GM08714 (cell line): Measurements from ENCODE around the gene STARD13.

Source experiments
- H3K4me3 ChIP-seq: fragments of 200-500 bp; sonication (Bioruptor generic); 2 replicates; pipeline ENCODE4 v1.5.1; 2014; ENCODE audit warnings: mild to moderate bottlenecking, low read length, inconsistent platforms
- ZNF274 ChIP-seq: IDR thresholded peaks from 2 replicates; pipeline ENCODE4 v1.6.1; 2012; ENCODE audit warnings: mild to moderate bottlenecking, low read depth, low read length

The STARD13 gene

DNA sequence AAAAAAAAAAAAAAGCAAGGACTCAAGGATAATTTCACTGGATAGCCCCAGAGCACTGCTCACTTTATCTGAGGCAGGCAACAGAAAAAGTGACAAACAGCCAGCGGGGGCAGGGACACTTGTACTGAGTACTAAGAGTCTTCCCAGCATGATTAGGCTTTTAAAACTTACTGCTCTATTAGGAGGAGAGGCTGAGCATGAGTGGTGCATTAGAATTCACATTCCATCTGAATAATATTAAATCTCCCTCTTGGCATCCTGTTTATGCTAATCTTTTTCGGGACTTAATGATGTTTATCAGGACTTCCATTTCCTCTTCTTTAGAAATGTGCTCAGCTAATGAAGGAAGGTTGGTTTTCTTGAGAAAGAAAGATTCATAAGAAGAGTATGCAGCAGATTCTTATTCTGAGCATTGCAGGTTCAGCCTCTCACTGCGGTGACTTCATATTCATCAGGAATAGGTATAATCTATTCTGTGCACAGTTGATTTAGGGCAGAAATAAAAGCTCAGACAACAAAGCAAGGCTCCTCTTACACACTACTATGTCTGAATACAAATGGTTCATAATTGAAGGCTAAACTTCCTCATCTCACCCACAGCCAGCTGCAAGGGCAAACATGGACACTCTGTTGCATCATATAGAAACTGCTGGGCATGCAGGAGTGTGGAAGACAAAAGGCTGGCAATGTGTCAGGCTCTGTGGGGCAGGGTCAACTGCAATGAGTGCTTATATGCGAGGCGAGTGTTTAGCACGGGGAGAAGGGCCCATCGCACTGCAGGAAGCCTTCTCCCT, 162.3 kb downstream of the STARD13 start:
- no peak for TF ChIP-seq ZNF274

GRCh38 chr13:33119856-33120543, 165.6 kb downstream of the STARD13 start:
- H3K4me3 ChIP-seq: no peak overlapping the region
- no peak for TF ChIP-seq ZNF274

More for the DNA sequence above, 162.3 kb downstream of the STARD13 start:
- H3K4me3 ChIP-seq: no peak overlapping the region

- TF ChIP-seq ZNF274: no peak
- no peak overlapping the region for H3K4me3 ChIP-seq
Observed at GRCh38 chr13:33119022-33119781, 166.4 kb downstream of the STARD13 start.

DNA sequence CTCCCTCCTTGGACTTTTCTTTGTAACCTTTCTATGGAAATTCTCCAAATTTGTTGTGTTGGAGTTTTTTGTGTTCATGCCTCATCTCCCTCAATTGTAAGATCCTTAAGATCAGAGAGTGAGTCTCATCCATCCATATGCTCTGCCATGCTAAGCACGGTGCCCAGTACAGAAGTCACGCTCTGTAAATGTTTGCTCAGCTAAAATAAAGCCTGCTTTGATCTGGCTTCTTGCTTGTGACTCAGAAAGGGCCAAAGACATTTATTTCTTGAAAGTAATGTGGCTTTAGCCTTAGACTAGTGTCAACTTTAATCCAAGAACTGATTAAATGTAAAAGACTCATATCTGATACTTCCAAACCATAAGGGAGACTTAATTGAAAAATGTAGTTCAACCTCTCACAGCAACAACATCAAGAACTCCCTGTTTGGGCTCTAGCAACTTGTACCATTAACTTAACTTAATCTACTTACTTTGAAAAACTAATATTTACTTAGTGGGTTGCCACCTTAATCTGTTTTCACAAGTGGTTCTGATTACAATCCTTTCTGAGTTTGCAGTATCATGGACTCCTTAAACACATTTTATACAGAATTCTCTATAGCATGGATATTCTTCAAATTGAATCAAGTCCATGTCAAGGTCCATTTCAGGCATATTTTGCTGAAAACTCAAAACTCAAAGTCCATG, 169.1 kb downstream of the STARD13 start:
- H3K4me3 ChIP-seq: no peak overlapping the region
- TF ChIP-seq ZNF274: no peak

GRCh38 chr13:33115274-33115673, 170.3 kb downstream of the STARD13 start:
- H3K4me3 ChIP-seq: no peak overlapping the region
- no peak for TF ChIP-seq ZNF274

DNA sequence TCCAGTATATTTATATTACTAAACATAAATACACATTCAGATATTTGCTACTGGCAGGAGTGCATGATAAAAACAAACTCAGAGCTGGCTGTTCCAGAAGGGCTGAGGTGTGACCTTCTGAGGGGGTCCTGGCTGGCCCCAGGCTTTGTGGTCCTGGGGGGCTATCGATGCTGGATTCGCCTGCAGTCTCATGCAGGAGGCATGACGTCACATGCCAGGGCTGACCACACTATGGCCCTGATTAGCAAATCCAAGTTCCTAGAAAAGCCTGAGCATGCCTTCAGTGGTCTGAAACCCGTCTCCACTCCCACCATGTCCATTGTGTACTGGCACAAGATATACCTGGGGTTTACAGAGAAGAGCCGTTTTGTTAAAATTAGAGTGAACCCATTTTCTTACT, 171.4 kb downstream of the STARD13 start:
- H3K4me3 ChIP-seq: no peak overlapping the region
- TF ChIP-seq ZNF274: no peak

DNA sequence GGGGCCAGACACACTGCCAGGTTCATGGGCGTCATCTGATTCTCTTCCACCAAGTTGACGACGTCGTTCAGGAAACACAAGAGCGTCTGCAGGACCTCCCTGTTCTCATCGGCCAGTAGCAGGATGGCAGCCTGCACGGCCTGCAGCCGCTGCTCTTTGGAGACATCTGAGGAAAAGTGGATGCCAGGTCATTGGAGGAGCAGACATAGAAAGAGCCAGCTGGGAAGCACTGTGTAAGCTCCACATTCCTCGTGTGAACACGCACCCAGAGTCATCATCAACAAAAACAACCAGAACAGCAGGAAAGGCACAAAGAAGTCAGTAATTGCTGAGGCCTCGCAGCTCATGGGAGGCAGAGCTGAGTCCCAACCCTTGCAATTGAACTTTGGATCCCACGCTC, 172.8 kb downstream of the STARD13 start:
- no peak for TF ChIP-seq ZNF274
- no peak overlapping the region for H3K4me3 ChIP-seq

DNA sequence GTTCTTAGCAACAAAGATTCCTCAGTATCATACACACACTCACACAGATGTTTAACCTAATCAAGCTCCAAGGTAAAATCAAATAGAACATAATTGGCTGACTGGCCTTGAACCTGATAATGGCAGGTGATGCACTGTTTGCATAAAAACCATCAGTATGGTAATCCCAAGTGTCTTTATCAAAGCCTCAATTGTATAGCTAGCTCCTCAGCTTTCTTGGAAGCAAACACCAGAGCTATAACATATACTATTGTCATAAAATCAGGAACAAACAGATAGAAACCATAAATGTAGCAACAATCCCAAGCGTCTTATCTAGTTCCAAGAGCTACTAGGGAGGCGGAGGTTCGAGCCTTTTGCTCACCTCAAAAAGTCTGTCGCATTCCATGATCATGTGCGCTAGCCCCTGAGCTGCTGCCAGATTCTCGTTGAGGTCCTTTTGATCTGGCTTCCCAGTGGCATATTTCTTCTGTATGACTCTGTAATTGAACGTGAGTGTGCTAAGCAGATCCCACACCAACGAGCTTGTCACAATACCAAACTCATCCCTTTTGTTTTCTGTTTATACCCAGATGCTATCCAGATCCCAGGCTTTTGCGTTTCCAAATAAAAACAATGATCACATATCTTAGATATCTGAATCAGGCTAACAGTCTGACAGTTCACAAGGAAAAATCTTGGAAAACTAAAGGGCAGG, 174.0 kb downstream of the STARD13 start:
- no peak for TF ChIP-seq ZNF274
- no peak overlapping the region for H3K4me3 ChIP-seq

DNA sequence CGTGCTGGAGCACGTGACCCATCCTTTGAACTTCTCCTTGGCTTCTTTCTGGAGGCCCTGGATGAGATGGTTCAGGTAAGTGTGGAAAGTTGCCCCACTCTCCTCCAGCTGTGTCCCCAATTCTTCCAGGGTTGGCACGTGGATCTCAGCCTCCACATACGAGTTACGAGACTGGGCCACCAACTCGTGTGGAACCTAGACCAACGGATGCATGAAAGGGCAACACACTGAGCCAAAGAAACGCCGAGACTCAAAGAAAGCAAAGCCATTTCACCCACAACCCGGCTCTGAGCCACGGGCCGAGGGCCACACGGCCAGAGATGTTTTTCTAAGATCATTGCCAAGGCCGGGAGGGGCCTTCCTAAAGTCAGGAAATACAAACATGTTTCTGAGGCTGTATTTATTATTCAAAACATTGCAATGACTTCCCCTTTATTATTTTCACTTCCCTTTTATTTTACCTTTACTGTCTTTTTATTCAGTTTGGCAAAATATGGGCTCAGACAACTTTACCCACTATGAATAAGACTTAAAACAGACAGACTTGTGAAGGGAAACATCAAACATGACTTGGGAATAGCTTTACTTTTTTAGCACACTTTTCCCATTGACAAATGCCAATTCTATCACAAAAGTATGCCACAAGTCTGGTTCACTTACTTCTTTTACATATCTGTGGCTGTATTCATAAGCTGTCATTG, 174.7 kb downstream of the STARD13 start:
- no peak for TF ChIP-seq ZNF274
- no peak overlapping the region; the same call in 1 of the 2 replicates for H3K4me3 ChIP-seq

- no peak overlapping the region; the same call in 1 of the 2 replicates for H3K4me3 ChIP-seq
- TF ChIP-seq ZNF274: no peak
Observed at GRCh38 chr13:33110386-33110712, 175.2 kb downstream of the STARD13 start.

DNA sequence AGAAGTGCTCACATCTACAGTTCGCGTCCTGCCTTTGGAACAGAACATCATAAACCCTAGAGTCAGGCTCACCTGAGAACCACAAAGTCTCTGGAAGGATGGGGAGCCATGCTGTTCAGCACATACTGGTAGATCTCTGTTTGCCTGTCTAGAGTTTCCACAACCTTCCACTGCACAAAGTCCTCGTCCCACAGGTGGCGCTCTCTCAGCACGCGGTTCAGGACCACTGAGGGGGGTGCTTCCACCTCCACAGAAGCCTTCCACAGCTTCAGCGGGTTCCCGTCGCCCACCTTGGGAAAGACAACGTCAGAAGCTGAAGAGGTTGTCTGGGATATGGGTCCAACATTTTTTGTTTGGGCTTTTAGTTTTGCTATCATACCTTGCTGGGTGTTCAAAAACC, 175.8 kb downstream of the STARD13 start:
- no peak for TF ChIP-seq ZNF274
- no peak overlapping the region; the same call in 1 of the 2 replicates for H3K4me3 ChIP-seq

DNA sequence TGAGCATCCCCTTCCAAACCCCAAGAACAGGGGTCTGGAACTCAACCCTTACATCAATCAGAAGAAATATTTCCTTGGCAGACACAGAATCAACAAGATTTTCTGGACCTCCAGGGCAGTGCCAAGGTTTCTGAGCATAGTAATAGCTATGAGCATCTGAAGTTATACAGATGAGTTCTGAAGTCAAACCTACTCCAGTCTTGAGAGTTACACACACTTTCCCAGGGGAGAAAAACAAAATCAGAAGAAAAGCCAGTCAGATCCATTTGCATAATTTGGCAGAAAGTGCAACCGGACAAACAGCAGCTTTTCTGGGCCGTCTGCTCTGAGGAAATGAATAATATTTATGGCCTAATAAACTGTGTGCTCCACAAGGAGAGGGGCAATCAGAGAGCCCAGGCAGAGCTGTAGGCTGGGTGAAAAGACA, 176.3 kb downstream of the STARD13 start:
- TF ChIP-seq ZNF274: no peak
- H3K4me3 ChIP-seq: no peak overlapping the region; the same call in 1 of the 2 replicates

DNA sequence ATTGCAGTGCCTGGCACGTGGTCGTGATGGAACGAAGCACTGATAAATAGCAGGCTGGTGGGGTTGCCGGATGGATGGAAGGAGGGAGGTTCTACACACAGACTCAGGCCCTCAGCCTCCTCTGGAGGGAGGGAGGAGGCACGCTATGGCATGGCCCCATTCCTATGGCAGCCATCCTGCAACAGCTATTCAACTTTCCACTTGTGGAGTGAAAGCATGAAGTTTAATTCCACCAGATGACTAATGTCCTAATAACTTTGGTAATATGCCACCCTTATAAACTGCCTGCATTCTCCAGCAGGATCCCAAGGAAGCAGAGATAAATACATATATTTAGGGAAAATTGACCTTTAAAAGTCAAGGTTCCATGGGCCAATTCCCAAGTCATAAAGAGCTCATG, 176.9 kb downstream of the STARD13 start:
- H3K4me3 ChIP-seq: no peak overlapping the region
- TF ChIP-seq ZNF274: no peak
